HT-29 (cell line): ENCODE data around the gene RAB31. TPM values are rescaled to one million over a fixed set of nuclear protein-coding genes. Genes with fewer than 3 reads are reported as not detected.
A peak's percentile ranks its signal among the peaks of the same experiment; 100 is the strongest.
"Not testable (repeated sequence)": the region's sequence is repeated elsewhere in the genome, so short reads cannot be mapped to it uniquely, and the experiment has no call there.

Experiments
- DNase-seq: peaks from one replicate; pipeline ENCODE4 v3.0.0-alpha.2; 2015; ENCODE audit warnings: low spot score
- total RNA-seq: library from RNA; depleted of rRNA; stranded (reverse); fragments of >200 nt; shearing (Covaris generic); gene quantifications from 2 replicates; pipeline ENCODE4 v1.2.3, GENCODE V29; 2014

Gene RAB31
- total RNA-seq, 1 experiment from 2014 or later, result 1.7 TPM

DNA sequence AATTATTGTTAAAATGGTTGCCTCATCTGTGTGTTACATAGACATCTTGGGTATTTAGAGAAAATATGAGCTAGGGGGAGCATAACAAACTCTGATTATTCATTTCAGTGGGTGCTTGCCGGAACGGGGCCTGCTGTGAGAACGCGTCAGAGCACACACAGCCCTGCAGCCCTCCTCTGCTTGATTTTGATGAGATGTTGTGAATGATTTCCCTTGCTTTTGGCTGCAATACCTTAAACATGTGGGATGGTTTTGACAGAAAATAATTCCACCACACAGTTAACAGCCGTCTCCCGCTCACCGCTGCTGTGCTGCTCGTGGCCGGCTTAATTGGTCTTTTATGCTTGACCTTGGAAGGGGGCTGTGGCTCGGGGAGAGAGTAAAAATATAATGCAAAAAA, 127.7 kb downstream of the RAB31 start:
- no peak for DNase-seq

DNA sequence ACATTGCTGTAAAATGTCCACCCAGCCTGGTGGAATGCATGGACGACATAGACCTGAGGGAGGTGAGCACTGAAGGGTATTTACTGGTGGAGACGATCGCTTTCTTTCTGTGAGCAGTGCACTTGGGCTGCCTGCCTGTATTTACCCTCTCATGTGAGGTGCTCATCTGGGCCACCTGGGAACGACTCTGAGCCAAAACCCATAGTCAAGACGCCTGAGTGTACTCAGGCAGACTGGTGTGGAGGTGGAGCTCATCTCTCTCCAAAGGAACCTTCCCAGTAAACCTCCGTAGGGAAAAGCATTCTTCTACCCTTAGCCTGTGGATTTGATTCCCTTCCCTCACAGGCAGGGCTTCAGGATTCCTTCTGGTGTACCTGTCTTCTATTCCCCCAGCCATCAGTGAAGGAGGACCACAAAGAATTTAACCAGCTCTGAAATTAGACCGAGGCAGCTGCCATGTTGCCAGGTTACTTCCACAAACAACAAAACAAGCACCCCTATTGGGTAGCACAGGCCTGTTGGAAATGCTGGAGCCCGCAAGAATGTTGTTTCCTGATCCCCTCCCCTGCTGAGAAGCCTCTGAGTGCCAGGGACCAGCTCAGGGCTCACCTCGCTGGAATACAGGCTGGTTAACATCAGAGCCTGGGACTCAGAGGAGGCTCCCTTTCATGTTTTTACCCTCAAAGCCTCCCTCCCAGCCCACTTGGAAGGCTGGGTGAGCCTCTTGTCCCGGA, 130.2 kb downstream of the RAB31 start:
- DNase-seq, result peak; percentile 89

- no peak for DNase-seq
Measured at GRCh38 chr18:9839211-9839610, 131.1 kb downstream of the RAB31 start.

GRCh38 chr18:9839853-9840252, 131.8 kb downstream of the RAB31 start:
- no peak for DNase-seq

GRCh38 chr18:9841752-9842151, 133.7 kb downstream of the RAB31 start:
- DNase-seq, result no peak

- DNase-seq, result no peak
Measured at GRCh38 chr18:9842448-9842847, 134.3 kb downstream of the RAB31 start.

DNA sequence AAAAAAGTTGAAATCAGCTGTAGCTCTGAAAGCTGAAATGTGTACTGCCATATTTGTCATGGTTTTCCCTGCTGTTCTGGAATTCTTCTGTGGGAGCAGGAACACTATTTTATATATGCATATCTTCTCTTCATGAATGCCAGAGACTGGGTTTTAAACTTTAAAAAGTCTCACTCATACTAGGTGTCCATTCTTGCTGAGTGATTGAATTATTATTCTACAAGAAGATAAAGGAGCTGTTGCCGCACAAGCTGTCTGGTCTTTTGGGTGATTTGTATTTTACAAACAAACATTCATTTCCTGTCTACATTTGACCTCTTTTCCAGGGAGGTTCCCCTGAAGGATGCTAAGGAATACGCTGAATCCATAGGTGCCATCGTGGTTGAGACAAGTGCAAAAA, 137.2 kb downstream of the RAB31 start:
- DNase-seq, result no peak

- DNase-seq, result no peak
Measured at GRCh38 chr18:9846162-9846925, 138.2 kb downstream of the RAB31 start.

DNA sequence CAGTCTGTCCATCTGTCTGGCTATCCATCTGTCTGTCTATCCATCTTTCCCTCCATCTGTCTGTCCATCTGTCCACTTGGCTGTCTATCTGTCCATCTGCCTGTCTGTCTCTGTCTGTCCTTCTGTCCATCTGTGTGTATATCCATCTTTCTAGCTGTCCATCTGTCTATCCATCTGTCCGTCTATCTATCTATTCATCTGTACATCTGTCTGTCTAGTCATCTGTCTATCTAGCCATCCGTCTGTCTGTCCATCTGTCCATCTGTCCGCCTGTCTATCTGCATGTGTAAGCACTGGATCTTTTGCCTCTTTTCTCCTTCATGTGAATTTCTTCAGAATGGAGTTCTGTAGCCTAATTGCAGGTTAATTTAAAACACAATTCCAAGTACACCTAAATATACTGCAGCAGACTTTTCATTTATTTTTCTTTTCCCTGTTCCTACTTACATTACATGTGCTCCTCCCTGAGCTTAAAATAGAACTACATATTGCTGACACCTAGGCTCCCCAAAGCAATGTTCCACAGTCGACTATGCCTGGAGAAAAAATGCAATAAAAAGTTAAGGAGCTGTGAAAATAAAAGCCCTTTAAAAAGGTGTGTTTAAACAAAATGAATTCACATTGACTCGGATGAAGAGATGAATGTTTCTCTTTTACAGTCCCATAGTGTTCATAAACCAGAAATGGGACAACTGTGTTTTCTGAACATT, 140.2 kb downstream of the RAB31 start:
- DNase-seq, result no peak

DNA sequence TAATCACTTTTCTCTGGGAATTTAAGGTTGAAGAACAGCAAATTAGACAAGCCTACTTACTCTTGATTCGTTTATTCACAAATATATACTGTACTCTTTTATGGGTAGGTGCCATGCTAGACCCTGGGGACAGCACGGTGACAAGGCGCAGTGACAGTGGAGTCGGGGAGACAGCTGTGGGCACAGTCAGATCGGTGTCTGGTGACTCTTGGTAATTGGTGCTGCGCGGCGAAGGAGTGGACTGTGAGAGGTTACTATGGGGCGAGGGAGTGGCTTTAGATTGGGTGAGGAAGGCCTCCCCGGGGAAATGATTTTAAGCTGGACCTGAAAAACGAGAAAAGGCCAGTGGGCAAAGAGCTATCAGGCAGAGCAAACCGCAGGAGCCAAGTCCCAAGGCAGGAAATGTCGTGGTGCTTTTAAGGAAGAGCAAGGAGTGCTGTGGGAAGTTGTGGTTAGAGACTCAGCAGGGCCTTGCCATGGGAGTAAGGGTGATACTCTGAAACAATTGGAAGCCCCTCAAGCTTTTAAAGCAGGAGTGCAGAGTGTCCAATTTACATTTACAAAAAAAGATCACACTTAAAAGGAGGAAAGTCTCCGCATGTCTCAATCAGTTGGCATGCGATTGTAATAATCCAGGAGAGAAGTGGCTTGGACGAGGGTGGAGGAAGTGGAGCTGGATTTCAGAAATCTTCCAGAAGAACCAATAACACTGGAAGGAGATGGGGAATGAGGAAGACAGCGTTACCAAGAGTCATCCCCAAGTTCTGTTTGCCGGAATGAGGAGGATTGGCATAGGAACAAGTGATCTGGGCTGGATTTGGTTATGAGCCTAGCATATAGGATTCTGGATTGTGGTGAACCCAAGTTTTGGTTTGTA, 141.5 kb downstream of the RAB31 start:
- peak; percentile 89 for DNase-seq

DNA sequence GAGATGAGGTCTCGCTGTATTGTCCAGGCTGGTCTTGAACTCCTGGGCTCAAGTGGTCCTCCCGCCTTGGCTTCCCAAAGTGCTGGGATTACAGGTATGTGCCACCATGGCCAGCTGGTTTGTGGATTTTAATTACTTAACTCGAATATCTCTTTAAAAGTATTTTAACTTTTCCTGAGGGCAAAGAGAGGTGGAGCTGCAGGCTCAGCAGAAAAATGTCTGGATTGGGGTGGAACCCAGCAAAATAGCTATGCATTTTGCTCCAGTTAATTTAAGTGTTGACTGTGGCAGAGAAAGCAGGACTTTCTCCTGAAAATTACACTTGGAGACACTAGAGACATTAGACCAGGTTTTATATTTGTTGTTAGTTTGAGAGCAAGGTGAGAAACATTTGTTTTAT, 142.2 kb downstream of the RAB31 start:
- no peak for DNase-seq

- no peak for DNase-seq
Measured at GRCh38 chr18:9851511-9851910, 143.4 kb downstream of the RAB31 start.

DNA sequence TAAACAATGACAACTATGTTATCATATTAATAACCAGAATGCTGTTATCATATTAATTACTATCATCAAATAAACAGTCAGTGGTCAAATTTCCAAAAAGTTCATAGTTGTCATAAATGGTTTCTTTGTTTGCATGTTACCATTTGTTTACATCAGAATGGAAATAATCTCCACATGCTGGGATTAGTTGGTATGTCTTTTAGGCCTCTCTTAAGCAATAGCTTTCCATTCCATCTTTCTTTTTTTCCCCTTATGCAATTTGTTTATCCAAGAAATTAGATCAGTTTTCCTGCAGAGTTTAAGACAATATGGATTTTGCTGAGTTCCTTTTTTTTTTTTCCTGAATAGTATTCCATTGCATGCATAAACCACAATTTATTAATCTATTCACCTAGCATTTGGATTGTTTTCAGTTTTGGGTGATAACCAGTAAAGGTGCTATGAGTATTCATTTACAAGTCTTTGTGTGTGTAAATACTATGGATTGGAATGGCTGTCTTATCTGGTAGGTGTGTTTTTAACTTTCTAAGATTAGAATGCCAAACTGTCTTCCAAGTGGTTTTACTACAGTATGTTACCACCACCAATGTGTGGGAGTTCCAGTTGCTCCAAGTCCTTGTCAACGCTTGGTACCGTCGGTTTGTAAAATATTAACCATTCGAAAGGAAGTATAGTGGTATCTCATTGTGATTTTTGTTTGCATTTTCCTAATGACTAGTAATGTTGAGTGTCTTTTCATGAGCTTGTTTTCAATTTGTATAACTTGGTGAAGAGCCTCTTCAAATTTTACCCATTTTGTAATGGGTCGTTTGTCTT, 144.4 kb downstream of the RAB31 start:
- no peak for DNase-seq

DNA sequence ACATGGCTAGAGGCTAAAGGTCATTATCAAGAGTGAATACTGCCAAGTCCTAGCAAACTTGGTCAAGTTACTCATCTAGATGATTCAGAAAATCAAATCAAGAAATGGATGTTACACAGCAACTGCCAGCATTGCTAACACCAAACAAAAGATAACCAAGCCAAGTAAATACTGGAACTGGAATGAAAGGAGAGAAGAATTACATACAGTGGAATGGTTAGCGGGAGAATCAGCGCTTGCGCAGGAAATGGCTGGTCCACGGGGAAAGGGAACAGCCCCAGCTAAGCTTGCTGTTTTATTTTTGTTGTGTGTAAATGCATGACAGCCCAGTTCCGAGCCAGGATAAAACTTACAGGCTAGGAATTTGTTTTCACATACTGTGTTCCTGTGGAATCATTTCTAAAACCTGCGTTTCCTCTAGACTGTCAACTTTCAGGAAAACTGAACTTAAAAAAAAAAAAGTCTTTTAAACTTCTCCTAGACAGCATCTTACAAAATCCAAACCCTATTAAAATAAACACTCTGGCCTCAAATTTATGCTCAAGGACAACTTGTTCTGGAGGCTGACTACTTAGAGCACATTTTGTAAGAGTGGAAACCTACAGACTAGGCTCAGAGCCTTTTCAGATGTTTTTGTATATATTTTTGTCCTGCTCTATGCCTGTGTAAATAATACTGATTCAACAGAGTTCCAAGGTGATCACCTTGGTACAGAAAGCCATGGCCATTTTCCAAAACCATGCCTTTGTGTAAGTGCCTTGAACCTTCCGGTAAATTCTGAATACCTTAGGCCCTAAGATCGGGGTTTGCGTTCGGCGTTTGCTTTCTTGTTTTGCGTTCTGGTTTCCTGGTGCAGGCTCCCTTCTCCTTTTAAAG, 146.9 kb downstream of the RAB31 start:
- no peak for DNase-seq

- no peak for DNase-seq
Measured at GRCh38 chr18:9855681-9856080, 147.6 kb downstream of the RAB31 start.

DNA sequence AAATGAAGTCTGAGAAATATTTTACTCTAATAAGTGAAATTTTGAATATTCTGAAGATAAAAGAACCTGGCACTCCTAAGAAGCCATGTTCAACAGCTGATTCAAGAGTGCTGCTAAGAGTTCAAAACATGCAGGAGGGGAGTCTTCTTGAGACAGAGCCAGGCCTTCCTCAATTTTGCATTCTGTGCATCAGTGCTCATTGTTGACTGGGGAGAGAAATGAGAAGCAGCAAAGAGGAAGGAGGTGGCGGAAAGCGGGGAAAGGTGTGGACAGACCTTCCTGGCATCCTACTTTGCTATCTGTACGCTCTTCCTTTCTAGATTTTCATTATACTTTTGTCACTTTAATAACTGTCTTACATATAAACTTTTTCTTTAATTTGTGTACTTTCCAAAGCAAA, 148.0 kb downstream of the RAB31 start:
- no peak for DNase-seq

DNA sequence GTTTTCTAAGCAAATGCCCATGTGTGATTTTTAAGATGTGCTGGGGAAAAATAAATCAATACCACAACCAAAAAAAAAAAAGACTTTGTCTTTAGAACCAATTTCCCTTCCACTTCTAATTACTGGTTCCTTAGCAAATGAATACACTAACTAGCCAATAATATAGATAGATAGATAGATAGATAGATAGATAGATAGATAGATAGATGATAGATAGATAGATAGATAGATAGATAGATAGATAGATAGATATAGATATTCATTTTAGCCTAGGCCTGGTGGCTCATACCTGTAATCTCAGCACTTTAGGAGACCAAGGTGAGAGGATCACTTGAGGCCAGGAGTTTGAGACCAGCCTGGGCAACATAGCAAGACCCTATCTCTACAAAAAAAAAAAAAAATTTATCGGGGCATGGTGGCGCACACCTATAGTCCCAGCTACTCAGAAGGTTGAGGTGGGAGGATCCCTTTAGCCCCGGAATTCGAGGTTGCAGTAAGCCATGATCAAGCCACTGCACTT, 149.4 kb downstream of the RAB31 start:
- DNase-seq, result not testable (repeated sequence)

DNA sequence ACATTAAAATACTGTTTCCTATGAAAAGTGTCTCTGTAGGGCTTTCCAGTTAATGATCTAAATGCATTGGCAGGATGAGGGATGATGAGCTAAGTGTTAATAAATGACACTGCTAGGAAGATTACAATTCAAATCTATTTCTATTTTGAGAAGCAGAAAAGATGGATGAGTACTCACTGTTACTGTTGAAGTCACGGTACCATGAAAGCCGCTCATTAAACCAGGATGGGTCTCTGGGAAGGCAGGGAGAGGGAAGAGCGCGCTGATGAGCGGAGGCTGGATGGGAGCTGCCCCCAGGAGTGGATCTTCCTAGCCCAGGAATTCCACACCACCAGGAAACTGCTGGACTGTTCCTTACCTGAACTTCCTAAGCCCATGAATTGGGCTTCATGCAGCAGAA, 150.5 kb downstream of the RAB31 start:
- no peak for DNase-seq

DNA sequence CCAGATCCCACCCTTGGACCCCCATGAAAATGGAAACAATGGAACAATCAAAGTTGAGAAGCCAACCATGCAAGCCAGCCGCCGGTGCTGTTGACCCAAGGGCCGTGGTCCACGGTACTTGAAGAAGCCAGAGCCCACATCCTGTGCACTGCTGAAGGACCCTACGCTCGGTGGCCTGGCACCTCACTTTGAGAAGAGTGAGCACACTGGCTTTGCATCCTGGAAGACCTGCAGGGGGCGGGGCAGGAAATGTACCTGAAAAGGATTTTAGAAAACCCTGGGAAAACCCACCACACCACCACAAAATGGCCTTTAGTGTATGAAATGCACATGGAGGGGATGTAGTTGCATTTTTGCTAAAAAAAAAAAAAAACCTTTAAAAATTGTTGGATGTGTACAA, 151.1 kb downstream of the RAB31 start:
- DNase-seq, result no peak
